K562 (cell line): ENCODE data around the gene GPR152. TPM values are rescaled to one million over a fixed set of nuclear protein-coding genes. Genes with fewer than 3 reads are reported as not detected.

Experiments used
- BHLHE40 ChIP-seq: IDR thresholded peaks from 2 replicates; pipeline ENCODE4 v1.6.1; 2011; ENCODE audit warnings: low read length, improper control_type of control experiment
- GTF2B ChIP-seq: IDR thresholded peaks from 2 replicates; pipeline ENCODE4 v1.6.1; 2011; ENCODE audit not compliant: insufficient read length; ENCODE audit errors: extremely low read depth
- RBM22 ChIP-seq: fragments of 200-400 bp; formaldehyde crosslinking; IDR thresholded peaks from 2 replicates; pipeline ENCODE4 v1.6.1; 2018; ENCODE audit warnings: low read length, low read depth; ENCODE audit not compliant: poor library complexity, severe bottlenecking
- RBM39 ChIP-seq: fragments of 200-400 bp; formaldehyde crosslinking; optimal IDR thresholded peaks from 2 replicates; pipeline ENCODE3; 2018; ENCODE audit warnings: low read depth, low read length
- ZBTB12 ChIP-seq: fragments of 250-450 bp; sonication (Bioruptor Pico); IDR thresholded peaks from 2 replicates; pipeline ENCODE4 v1.4.0; 2020
- ZMIZ1 ChIP-seq, 2 experiments: fragments of 150-350 bp in 1 of 2; IDR thresholded peaks; 2 replicates each; pipeline ENCODE4 v1.6.1; 2012 to 2016; ENCODE audit warnings: low read depth in 2 of 2, low read length in 2 of 2, mild to moderate bottlenecking in 1 of 2, moderate library complexity in 1 of 2
- polyA plus RNA-seq, 8 experiments: library from polyadenylated mRNA; depleted of rRNA in 4 of 8; stranded (reverse) in 5 of 8; unstranded in 3 of 8; fragments of >200 nt; fragmentation: Nextera tagmentation in 2 of 8; fragmentation: Illumina TruSeq in 1 of 8; extraction: Ambion mirVana in 2 of 8; extraction: Trizol in 1 of 8; gene quantifications; 2 replicates each; pipeline versions ENCODE4 v1.2.1 to v1.2.3, GENCODE V29; 2011 to 2014; ENCODE audit warnings: inconsistent platforms in 1 of 8, missing spikeins in 1 of 8
- total RNA-seq, 7 experiments: library from RNA; depleted of rRNA in 6 of 7; stranded (reverse); fragments of >200 nt in 6 of 7; fragmentation: Illumina TruSeq in 2 of 7; extraction: Trizol in 2 of 7; gene quantifications; 2 replicates each; pipeline versions ENCODE4 v1.2.1 to v1.2.3, GENCODE V29; 2011 to 2021; ENCODE audit warnings: low replicate concordance in 1 of 7

GPR152 gene
- total and polyA plus RNA-seq, 9 of the 15 experiments (the other 6 are each of a cell fraction or from before 2014, with no cell fraction given), result not detected

- TF ChIP-seq RBM39 (no peak), ZBTB12 (CRISPR knock-in tag) (no peak), ZMIZ1 (IDR thresholded peaks at IDR 0.05; ENCODE audit: low read depth in 2 of 2, low read length in 2 of 2) (no peak), RBM22 (no peak), GTF2B (no peak), BHLHE40 (no peak)
Observed at GRCh38 chr11:67423891-67424613, 28.5 kb downstream of the GPR152 start (continued).
